AG08396 (cell line): ENCODE results near the gene DLGAP1.

Experiments used
- DNase-seq: peaks from one replicate; pipeline ENCODE4 v3.0.0; 2012; ENCODE audit warnings: low spot score, mixed read lengths

DLGAP1 gene

GRCh38 chr18:3931013-3931315 is 524.1 kb downstream of the DLGAP1 start:
- DNase-seq = no peak

- no peak for DNase-seq
These were observed 524.7 kb downstream of the DLGAP1 start for GRCh38 chr18:3930126-3931012.

DNA sequence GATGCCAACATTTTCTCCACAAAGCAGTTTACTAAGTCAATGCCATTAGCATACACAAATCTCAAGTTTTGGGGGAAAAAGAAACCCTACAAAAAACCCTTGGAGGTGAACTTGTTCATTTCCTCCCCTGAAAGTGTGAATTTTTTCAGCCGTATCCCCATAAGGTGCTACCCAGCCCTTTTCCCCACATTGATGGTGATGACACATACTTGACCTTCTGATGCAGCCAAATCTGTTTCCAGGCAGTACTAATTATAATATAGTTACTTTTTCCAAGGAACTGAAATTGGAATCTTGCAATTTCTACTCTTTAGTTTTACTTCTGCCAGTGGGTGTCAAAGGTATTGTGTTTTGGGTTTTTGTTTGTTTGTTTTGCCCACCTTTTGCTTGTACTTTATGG is 530.7 kb downstream of the DLGAP1 start:
- DNase-seq = no peak

DNA sequence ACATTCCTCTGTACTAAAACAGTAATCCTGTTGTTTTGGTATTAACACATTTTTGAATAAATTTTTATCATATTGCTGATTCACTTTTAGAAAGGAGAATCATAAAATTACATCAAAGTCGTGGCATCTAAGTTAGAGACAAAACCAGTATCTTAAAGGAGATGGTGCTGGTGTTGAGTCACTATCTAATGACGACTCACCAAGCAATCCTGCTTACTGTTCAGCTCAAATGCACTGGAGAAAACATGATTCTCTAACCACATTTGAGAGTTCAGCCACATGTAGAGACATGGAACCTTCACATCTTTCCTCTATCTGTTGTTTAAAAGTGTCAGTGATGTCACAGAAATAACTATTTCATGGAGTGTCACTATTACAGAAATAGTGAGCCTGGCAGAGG is 531.4 kb downstream of the DLGAP1 start:
- no peak for DNase-seq

GRCh38 chr18:3921826-3922225 is 533.3 kb downstream of the DLGAP1 start:
- no peak for DNase-seq

DNA sequence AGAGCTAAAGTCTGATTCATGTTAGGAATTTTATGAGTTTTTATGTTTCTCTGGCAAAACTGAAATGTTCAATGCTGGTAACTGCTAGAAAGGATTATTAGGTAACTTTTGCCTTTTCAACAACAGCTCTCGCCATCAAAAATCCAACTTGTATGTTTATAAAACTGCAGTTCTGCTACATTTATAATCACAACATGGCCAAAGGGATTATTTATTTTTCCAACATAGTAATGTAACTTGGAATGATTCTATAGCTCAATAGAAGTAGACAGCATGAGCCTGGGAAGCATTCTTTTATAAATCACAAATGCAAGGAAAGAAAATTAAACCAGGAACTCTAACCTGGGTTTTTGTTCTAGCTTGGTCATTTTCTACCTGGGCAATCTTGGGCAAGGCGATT is 534.3 kb downstream of the DLGAP1 start:
- no peak for DNase-seq

GRCh38 chr18:3919396-3920061 is 535.6 kb downstream of the DLGAP1 start:
- DNase-seq = no peak

DNA sequence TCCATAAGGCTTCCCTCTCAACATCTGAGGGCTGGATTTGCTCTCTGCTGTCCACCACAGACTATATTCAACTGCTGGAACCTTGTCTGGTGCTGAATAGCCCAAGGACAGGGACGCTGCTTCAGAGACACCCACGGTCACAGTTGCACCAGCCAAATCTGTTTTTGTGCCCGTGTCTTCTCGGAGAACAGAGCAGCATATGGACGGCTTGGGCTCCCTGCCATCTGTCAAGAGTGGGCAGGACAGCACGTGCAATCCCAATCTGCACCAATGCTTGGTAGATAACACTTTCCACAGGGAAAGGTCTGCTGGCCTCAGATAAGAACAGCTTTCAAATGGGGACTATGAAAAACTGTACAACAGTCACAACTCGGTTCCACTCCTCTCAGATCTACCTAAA is 539.0 kb downstream of the DLGAP1 start:
- DNase-seq = no peak

GRCh38 chr18:3914833-3915610 is 540.1 kb downstream of the DLGAP1 start:
- no peak for DNase-seq

- no peak for DNase-seq
These were observed 541.0 kb downstream of the DLGAP1 start for GRCh38 chr18:3914109-3914508.

- DNase-seq = no peak
These were observed 542.4 kb downstream of the DLGAP1 start for GRCh38 chr18:3912705-3913104.

- no peak for DNase-seq
These were observed 543.7 kb downstream of the DLGAP1 start for GRCh38 chr18:3911413-3911812.

- DNase-seq = no peak
These were observed 544.6 kb downstream of the DLGAP1 start for GRCh38 chr18:3910512-3910911.

GRCh38 chr18:3907955-3908354 is 547.2 kb downstream of the DLGAP1 start:
- no peak for DNase-seq

DNA sequence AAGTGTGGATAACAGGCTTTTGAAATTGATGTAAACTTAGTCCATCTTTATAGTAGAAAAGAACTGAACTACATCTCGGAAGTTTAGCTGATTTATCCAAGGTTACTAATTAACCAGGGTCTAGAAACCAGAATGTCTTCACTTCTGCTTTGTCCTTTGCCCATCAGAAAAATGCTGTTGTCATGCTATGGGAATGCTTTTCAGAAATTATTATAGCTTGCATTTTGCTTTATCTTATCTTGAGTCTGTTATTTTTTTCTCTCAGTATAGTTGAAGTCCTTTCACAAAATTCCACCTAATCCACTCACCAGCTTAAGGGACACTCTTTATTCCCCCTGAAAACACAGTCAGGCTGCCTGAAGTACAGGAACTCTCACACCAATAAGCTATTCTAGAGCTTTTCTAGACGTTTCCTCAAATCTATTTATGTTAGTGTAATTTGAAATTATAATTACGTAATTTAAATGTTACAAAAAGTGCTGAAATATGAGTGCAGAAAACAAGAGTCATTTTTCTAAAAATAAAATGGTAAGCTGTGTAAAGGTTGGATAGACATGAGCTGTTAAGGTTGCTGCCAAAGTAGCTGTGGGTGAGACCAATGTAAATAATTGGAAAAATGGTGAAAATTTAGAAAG is 548.9 kb downstream of the DLGAP1 start:
- no peak for DNase-seq

DNA sequence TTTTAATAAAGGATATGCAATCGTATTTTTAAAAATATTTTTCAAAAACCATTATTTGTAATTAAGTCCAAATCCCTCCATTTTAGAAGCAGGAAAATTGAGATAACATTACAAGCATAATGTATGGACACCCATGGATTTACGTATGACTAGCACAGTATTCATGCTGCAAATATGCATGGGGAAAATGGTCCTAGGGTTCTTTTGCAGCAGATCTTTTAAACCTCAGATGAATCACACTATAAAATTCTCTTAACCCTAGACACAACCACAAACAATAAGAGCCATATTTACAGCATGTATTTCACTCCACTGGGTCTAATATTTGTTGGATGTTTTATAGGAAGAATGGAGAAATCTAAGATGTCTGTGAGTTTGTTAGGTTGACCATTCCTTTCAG is 551.8 kb downstream of the DLGAP1 start:
- DNase-seq = peak; percentile 46

- no peak for DNase-seq
These were observed 552.4 kb downstream of the DLGAP1 start for GRCh38 chr18:3902676-3903075.

- DNase-seq = no peak
These were observed 553.3 kb downstream of the DLGAP1 start for GRCh38 chr18:3901811-3902210.

DNA sequence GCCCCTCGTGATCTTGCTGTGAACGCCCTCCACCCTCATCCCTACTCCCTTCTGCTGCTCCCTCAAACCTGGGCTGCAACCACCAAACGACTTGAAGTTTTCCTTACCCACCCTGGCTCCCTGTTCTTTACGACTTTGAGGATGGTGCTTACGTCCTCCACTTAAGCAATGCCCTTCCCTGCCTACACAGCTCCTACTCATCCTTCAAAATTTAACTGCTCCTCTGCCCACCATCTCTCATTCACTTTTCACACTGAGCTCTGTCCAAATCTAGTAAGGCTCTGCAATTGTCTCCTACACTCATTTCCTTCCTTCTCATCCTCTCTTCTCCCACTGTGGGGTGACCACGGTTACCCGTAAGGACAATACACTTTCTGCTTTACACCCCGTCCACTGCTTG is 554.1 kb downstream of the DLGAP1 start:
- no peak for DNase-seq

DNA sequence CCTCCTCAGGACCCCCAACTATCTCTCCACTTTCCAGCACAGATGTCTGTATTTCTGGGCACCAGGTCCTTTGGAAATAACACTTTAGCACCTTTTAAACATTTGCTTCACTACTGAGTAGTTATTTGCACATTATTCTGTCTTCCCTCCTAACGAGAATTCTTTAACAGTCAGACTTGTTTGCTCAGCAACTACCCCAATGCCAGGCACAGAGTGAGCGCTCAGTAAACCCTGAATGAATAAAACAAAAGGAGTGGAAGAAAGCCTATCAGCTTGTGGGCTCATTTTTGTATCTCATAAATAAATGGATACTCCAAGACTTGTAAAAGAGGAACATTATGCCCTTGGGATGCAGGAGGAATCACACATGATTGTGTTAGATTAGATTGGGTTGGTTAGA is 554.8 kb downstream of the DLGAP1 start:
- DNase-seq = no peak

GRCh38 chr18:3898861-3899613 is 556.1 kb downstream of the DLGAP1 start:
- DNase-seq = no peak

DNA sequence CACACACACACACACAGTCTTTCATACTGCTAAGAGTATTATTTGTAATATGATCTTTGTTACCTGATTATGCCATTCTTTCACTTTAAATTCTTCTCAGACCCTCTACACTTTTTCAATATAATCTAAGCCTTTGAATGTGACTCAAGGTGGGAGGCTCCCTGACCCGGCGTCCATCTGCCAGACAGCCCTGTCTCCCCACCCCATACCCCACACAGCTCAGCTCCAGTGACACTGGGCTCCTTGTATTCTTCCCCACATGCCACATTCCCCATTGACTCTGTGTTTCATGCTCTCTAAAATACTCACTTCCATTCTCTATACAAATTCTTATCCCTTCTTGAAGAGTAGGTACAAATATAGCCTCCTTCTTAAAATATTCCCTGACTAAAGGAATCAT is 563.0 kb downstream of the DLGAP1 start:
- no peak for DNase-seq
